Measurements from ENCODE around the gene FAM98C.
"Not testable (repeated sequence)": the region's sequence is repeated elsewhere in the genome, so short reads cannot be mapped to it uniquely, and the experiment has no call there.

Gene FAM98C

GRCh38 chr19:38425810-38426466 is 23.0 kb downstream of the FAM98C start, which contains the start of gene RASGRP4:
TSS of gene RASGRP4 (minus strand) at chr19:38426219. CDS start at chr19:38426091, 128 bp downstream.
- DNase-seq (ENCODE audit: low read depth, low spot score), result no peak

GRCh38 chr19:38427035-38427677 is 24.3 kb downstream of the FAM98C start:
- not testable (repeated sequence) for DNase-seq (ENCODE audit: low read depth, low spot score)

- DNase-seq (ENCODE audit: low read depth, low spot score), result no peak
Observed at GRCh38 chr19:38429055-38429810, 26.3 kb downstream of the FAM98C start.

GRCh38 chr19:38429811-38430156 is 26.9 kb downstream of the FAM98C start:
- no peak for DNase-seq (ENCODE audit: low read depth, low spot score)

GRCh38 chr19:38430931-38431330 is 28.0 kb downstream of the FAM98C start:
- no peak for DNase-seq (ENCODE audit: low read depth, low spot score)

GRCh38 chr19:38433268-38433733 is 30.4 kb downstream of the FAM98C start, which contains the start of gene RYR1:
TSS of gene RYR1 (plus strand) at chr19:38433691. CDS start at chr19:38433830, 139 bp downstream.
- DNase-seq (ENCODE audit: low read depth, low spot score), result peak; percentile 86

GRCh38 chr19:38434549-38435051 is 31.7 kb downstream of the FAM98C start:
- DNase-seq (ENCODE audit: low read depth, low spot score), result peak; percentile 97

- DNase-seq (ENCODE audit: low read depth, low spot score), result no peak
Observed at GRCh38 chr19:38437295-38437694, 34.4 kb downstream of the FAM98C start.

GRCh38 chr19:38437917-38438316 is 35.0 kb downstream of the FAM98C start:
- DNase-seq (ENCODE audit: low read depth, low spot score), result no peak

GRCh38 chr19:38440592-38440991 is 37.7 kb downstream of the FAM98C start:
- DNase-seq (ENCODE audit: low read depth, low spot score), result no peak

- peak; percentile 70 for DNase-seq (ENCODE audit: low read depth, low spot score)
Observed at GRCh38 chr19:38441657-38442348, 38.9 kb downstream of the FAM98C start.

GRCh38 chr19:38442736-38443135 is 39.8 kb downstream of the FAM98C start:
- no peak for DNase-seq (ENCODE audit: low read depth, low spot score)

GRCh38 chr19:38443458-38443999 is 40.6 kb downstream of the FAM98C start:
- DNase-seq (ENCODE audit: low read depth, low spot score), result no peak

GRCh38 chr19:38444026-38444425 is 41.1 kb downstream of the FAM98C start:
- no peak for DNase-seq (ENCODE audit: low read depth, low spot score)

- no peak for DNase-seq (ENCODE audit: low read depth, low spot score)
Observed at GRCh38 chr19:38445362-38445761, 42.5 kb downstream of the FAM98C start.

GRCh38 chr19:38448225-38448624 is 45.3 kb downstream of the FAM98C start:
- no peak for DNase-seq (ENCODE audit: low read depth, low spot score)

GRCh38 chr19:38449518-38449917 is 46.6 kb downstream of the FAM98C start:
- DNase-seq (ENCODE audit: low read depth, low spot score), result no peak

GRCh38 chr19:38451036-38451435 is 48.1 kb downstream of the FAM98C start:
- DNase-seq (ENCODE audit: low read depth, low spot score), result no peak

- DNase-seq (ENCODE audit: low read depth, low spot score), result no peak
Observed at GRCh38 chr19:38451629-38452028, 48.7 kb downstream of the FAM98C start.

- DNase-seq (ENCODE audit: low read depth, low spot score), result peak; percentile 89
Observed at GRCh38 chr19:38452430-38453366, 49.8 kb downstream of the FAM98C start.
